Right hindlimb (tissue), 1 donor: ENCODE data around the gene EFNA4.

Experiments
- DNase-seq: peaks from one replicate; pipeline ENCODE4 v3.0.0-alpha.2; 2018

The EFNA4 gene

GRCh38 chr1:155052439-155053395 is 10.8 kb upstream of the EFNA4 start:
- DNase-seq, result no peak

GRCh38 chr1:155053531-155054105 is 9.9 kb upstream of the EFNA4 start:
- DNase-seq, result no peak

DNA sequence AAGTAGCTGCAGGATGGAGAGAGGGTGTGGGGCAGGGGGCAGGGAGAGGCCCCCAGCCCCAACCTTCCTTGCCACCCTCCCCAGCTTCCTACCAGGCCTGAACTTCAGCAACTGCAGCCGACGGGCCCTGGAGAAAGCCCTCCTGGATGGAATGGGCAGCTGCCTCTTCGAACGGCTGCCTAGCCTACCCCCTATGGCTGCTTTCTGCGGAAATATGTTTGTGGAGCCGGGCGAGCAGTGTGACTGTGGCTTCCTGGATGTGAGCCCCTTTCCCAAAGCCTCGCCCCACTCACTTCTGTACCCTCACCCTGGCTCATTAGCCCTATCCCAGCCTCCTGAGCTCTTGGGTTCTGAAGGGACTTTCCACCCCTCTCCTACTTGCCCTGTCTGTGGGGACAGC is 6.4 kb upstream of the EFNA4 start:
- no peak for DNase-seq

DNA sequence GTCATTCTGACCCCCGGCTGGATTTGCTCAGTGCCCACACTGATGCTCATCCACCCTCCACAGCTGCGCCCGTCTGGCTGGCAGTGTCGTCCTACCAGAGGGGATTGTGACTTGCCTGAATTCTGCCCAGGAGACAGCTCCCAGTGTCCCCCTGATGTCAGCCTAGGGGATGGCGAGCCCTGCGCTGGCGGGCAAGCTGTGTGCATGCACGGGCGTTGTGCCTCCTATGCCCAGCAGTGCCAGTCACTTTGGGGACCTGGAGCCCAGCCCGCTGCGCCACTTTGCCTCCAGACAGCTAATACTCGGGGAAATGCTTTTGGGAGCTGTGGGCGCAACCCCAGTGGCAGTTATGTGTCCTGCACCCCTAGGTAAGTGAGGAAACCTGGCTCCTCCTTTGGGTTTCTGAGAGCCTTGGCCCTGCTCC is 5.7 kb upstream of the EFNA4 start:
- DNase-seq, result no peak

GRCh38 chr1:155060736-155061135 is 2.8 kb upstream of the EFNA4 start:
- no peak for DNase-seq

GRCh38 chr1:155061381-155062150 is 2.0 kb upstream of the EFNA4 start:
- peak; percentile 89 for DNase-seq

DNA sequence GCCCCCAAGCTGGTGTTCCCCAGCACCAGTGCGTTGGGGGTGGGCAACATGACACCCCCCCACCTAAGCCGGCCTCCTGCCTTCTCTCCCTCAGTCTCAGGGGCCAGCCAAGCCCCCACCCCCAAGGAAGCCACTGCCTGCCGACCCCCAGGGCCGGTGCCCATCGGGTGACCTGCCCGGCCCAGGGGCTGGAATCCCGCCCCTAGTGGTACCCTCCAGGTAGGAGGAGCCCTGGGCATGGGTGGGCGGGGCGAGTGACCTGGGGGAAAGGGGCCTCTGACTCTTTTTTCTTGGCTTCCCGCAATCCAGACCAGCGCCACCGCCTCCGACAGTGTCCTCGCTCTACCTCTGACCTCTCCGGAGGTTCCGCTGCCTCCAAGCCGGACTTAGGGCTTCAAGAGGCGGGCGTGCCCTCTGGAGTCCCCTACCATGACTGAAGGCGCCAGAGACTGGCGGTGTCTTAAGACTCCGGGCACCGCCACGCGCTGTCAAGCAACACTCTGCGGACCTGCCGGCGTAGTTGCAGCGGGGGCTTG is 1.3 kb upstream of the EFNA4 start:
- no peak for DNase-seq

GRCh38 chr1:155062702-155063411 is 683 bp upstream of the EFNA4 start:
- peak; percentile 77 for DNase-seq

DNA sequence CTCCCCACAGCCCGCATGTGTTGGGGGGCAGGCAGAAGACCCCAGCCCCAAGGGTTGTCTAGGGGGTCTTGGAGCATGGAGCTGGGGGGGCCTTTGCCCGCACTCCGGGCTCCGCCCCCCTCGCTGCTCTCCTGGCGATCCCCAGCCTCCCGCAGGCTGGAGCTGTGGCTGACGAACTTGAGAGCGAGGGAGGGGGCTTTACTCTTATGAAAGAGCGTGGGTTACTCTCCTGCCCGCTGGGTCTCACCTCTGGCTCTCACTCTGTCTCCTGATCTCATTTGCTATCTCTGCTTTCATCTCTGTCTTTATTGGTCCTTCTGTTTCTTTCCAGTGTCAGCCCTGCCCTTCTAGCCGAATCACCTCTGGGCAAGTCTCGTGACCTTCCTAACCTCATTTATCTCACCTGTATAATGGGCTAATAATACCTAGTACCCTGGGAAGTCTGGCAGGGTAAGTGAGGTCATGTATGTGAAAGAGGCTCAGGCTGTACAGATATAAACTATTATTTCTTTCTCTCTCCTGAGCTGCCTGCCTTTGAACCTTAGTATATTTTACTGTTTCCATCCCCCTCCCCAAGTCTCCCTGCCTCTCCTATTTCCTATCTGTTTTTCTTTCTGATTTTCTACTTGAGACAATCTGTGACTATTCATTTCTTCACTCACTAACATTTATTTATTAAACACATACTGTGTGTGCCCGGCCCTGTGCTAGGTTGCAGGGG is 731 bp downstream of the EFNA4 start:
- DNase-seq, result peak; percentile 59

- no peak for DNase-seq
Measured at GRCh38 chr1:155064832-155065429, 1.4 kb downstream of the EFNA4 start.

DNA sequence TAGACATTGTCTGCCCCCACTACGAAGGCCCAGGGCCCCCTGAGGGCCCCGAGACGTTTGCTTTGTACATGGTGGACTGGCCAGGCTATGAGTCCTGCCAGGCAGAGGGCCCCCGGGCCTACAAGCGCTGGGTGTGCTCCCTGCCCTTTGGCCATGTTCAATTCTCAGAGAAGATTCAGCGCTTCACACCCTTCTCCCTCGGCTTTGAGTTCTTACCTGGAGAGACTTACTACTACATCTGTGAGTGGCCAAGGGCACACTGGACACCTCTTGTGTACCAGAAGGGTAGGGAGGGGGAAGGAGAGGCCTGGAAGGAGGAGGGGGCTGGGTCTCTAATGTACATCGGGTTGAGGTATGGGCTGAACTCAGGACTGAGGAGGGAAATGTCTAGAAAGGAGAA is 3.2 kb downstream of the EFNA4 start:
- DNase-seq, result no peak

GRCh38 chr1:155068599-155068998 is 5.1 kb downstream of the EFNA4 start:
- no peak for DNase-seq

- peak; percentile 40 for DNase-seq
Measured at GRCh38 chr1:155069551-155070157, 6.1 kb downstream of the EFNA4 start.

DNA sequence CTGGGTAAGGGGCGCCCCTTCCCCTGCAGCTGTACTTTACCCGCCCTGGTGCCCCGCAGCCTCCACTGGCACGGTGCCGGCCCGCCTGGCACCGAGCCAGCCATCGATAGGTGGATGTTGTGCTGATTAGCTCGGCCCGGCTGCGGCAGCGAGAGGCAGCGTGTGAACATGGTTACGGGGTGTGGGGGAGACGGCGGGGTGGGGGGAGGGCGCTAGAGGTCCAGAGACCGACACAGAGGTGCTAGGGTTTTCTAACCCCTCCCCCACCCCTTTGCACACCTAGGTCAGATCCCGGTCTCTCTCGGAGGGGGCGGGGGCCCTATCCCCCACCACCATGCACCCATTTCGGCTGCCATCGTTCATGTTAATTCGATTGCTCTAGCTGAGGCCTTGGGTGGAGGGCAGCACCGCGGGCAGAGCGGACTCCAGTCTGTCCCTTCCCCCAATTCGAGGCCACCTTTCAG is 6.7 kb downstream of the EFNA4 start:
- DNase-seq, result no peak

- DNase-seq, result peak; percentile 78
Measured at GRCh38 chr1:155070721-155071569, 7.4 kb downstream of the EFNA4 start.

GRCh38 chr1:155071701-155072100 is 8.2 kb downstream of the EFNA4 start:
- DNase-seq, result no peak

DNA sequence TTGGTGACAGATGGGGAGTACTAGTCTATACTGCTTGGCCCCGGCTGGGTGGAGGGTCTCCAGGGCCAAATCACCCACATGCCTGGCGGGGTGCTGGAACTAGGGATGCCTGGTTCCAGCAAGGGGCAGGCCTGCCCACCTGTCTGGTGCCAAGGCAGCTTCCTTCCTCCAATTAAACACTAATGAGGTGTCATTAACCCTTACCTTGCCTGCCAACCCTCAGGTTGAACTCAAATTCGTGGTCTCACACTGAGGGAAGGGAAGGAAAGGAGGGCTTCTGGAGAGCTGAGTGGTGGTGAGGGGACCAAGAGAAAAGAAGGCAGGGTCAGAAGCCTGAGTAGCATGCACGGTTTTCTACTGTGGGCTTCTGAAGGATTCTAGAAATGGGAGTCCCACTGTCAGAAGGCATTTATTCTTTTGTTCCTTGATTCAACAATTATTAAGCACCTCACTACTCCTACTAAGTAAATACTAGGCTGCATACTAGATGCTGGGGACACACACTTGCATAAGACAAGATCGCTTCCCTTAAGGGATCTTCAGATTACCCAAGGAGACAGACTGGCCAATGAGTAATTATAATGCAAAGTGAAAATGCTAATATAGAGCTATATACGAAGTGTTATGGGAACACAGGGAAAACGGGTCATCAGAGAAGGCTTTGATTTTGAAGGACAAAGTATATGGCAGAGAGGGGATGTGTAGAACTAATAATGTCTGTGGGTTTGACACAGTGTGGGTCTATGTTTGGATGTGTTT is 9.2 kb downstream of the EFNA4 start:
- no peak for DNase-seq

- DNase-seq, result no peak
Measured at GRCh38 chr1:155073377-155074242, 10.1 kb downstream of the EFNA4 start.
